WTC11 (cell line): ENCODE data around the gene GTPBP1. TPM values are rescaled to one million over a fixed set of nuclear protein-coding genes. Genes with fewer than 3 reads are reported as not detected.
A peak's percentile ranks its signal among the peaks of the same experiment; 100 is the strongest.

Experiments used
- ATAC-seq: fragments of 200-7000 bp; cut with Tn5 transposase; 2 replicates; pipeline ENCODE4 v1.10.0; 2021; ENCODE audit warnings: mild to moderate bottlenecking, moderate library complexity
- CTCF ChIA-PET: fragments of 300-600 bp; sonication (Branson Sonifier 250); formaldehyde crosslinking; loops from one replicate; lab custom pipeline; 2021; ENCODE audit warnings: antibody characterized with exemption; lab: Charles Lee
- POLR2A ChIA-PET: fragments of 350-600 bp; sonication (Branson Sonifier 250); formaldehyde crosslinking; loops from one replicate; lab custom pipeline; 2021; ENCODE audit warnings: antibody characterized with exemption; lab: Charles Lee
- DNase-seq: peaks from one replicate; pipeline ENCODE4 v3.0.0; 2021; ENCODE audit warnings: low spot score
- H3K27ac Mint-ChIP-seq: 2 replicates; pipeline ENCODE4 v1.8.0; 2021; ENCODE audit warnings: mixed read lengths
- H3K27me3 Mint-ChIP-seq: 2 replicates; pipeline ENCODE4 v1.8.0; 2021; ENCODE audit warnings: low read depth, mild to moderate bottlenecking, moderate library complexity, mixed read lengths
- H3K36me3 Mint-ChIP-seq: 2 replicates; pipeline ENCODE4 v1.8.0; 2021; ENCODE audit warnings: mixed read lengths
- H3K4me1 Mint-ChIP-seq: 2 replicates; pipeline ENCODE4 v1.8.0; 2022; ENCODE audit warnings: mixed read lengths
- H3K4me3 Mint-ChIP-seq: 2 replicates; pipeline ENCODE4 v1.8.0; 2021; ENCODE audit warnings: mild to moderate bottlenecking, moderate library complexity, mixed read lengths
- H3K9me3 Mint-ChIP-seq: 2 replicates; pipeline ENCODE4 v1.8.0; 2021; ENCODE audit warnings: mixed read lengths
- CBFB ChIP-seq: sonication (generic); formaldehyde crosslinking; IDR thresholded peaks from 2 replicates; pipeline ENCODE4 v1.8.1; 2022; ENCODE audit warnings: mild to moderate bottlenecking, low read depth, missing genetic modification reagents
- E2F1 ChIP-seq: sonication (generic); formaldehyde crosslinking; IDR thresholded peaks from 2 replicates; pipeline ENCODE4 v1.8.0; 2022; ENCODE audit warnings: mild to moderate bottlenecking, missing genetic modification reagents
- FOXP1 ChIP-seq: sonication (generic); formaldehyde crosslinking; IDR thresholded peaks from 2 replicates; pipeline ENCODE4 v1.8.0; 2022; ENCODE audit warnings: missing genetic modification reagents, mild to moderate bottlenecking, moderate library complexity, borderline replicate concordance
- FOXP4 ChIP-seq: sonication (generic); formaldehyde crosslinking; IDR thresholded peaks from 2 replicates; pipeline ENCODE4 v1.8.0; 2022; ENCODE audit warnings: mild to moderate bottlenecking, missing genetic modification reagents
- GRHL2 ChIP-seq: fragments of 250-450 bp; sonication (Bioruptor Pico); IDR thresholded peaks from 2 replicates; pipeline ENCODE4 v1.8.0; 2022; ENCODE audit warnings: mild to moderate bottlenecking, moderate library complexity; ENCODE audit not compliant: insufficient replicate concordance, severe bottlenecking
- HMGA2 ChIP-seq: fragments of 250-450 bp; sonication (Bioruptor Pico); IDR thresholded peaks from 2 replicates; pipeline ENCODE4 v1.4.0; 2021; ENCODE audit warnings: mild to moderate bottlenecking, moderate library complexity
- OVOL2 ChIP-seq: fragments of 250-450 bp; sonication (Bioruptor Pico); IDR thresholded peaks from 2 replicates; pipeline ENCODE4 v1.9.0; 2021; ENCODE audit warnings: mild to moderate bottlenecking, borderline replicate concordance
- PREB ChIP-seq: sonication (generic); formaldehyde crosslinking; IDR thresholded peaks from 2 replicates; pipeline ENCODE4 v1.8.1; 2022; ENCODE audit warnings: mild to moderate bottlenecking, missing genetic modification reagents, moderate library complexity, borderline replicate concordance
- ZBTB21 ChIP-seq: sonication (generic); formaldehyde crosslinking; IDR thresholded peaks from 2 replicates; pipeline ENCODE4 v1.8.1; 2023; ENCODE audit warnings: mild to moderate bottlenecking, missing genetic modification reagents, borderline replicate concordance
- ZNF121 ChIP-seq: sonication (generic); formaldehyde crosslinking; IDR thresholded peaks from 2 replicates; pipeline ENCODE4 v1.8.0; 2023; ENCODE audit warnings: missing genetic modification reagents
- ZNF232 ChIP-seq: sonication (generic); formaldehyde crosslinking; IDR thresholded peaks from 2 replicates; pipeline ENCODE4 v1.8.0; 2022; ENCODE audit warnings: mild to moderate bottlenecking, missing genetic modification reagents
- ZNF396 ChIP-seq: fragments of 250-450 bp; sonication (Bioruptor Pico); IDR thresholded peaks from 2 replicates; pipeline ENCODE4 v1.8.0; 2021; ENCODE audit warnings: mild to moderate bottlenecking, moderate library complexity, borderline replicate concordance
- ZNF416 ChIP-seq: fragments of 250-450 bp; sonication (Bioruptor Pico); IDR thresholded peaks from 2 replicates; pipeline ENCODE4 v1.9.0; 2021; ENCODE audit warnings: mild to moderate bottlenecking, inconsistent platforms
- total RNA-seq: library from RNA; stranded (reverse); gene quantifications from 3 replicates; pipeline ENCODE4 v1.2.3, GENCODE V29; 2021
- TF ChIP-seq, protein P1 (sequence below): sonication (generic); formaldehyde crosslinking; IDR thresholded peaks from 2 replicates; pipeline ENCODE4 v1.8.1; 2022; ENCODE audit warnings: missing genetic modification reagents, borderline replicate concordance
- TF ChIP-seq, protein P2 (sequence below): sonication (generic); formaldehyde crosslinking; IDR thresholded peaks from 2 replicates; pipeline ENCODE4 v1.8.1; 2023; ENCODE audit warnings: mild to moderate bottlenecking, missing genetic modification reagents, borderline replicate concordance
- TF ChIP-seq, protein P3 (sequence below): sonication (generic); formaldehyde crosslinking; IDR thresholded peaks from 2 replicates; pipeline ENCODE4 v1.8.0; 2022; ENCODE audit warnings: missing genetic modification reagents
- TF ChIP-seq, protein P4 (sequence below): fragments of 250-450 bp; sonication (Bioruptor Pico); conservative IDR thresholded peaks from 2 replicates; pipeline ENCODE4 v1.9.0; 2021; ENCODE audit warnings: mild to moderate bottlenecking
- TF ChIP-seq, protein P5 (sequence below): fragments of 200-600 bp; IDR thresholded peaks from 2 replicates; pipeline ENCODE4 v1.8.0; 2022; ENCODE audit warnings: antibody characterized with exemption

GTPBP1 gene
- total RNA-seq, 1 experiment from 2014 or later: 108 TPM

GRCh38 chr22:38706901-38707195, 1.1 kb downstream of the GTPBP1 start:
- no peak for DNase-seq
- H3K27me3 Mint-ChIP-seq: no peaks in the 10 kb centered on the region; the same call in 1 of the 2 replicates
- peak overlapping the region; percentile 78; the same call in 1 of the 2 replicates for H3K27ac Mint-ChIP-seq
- peaks cover 58% of the 10 kb centered on the region for H3K4me1 Mint-ChIP-seq
- H3K4me3 Mint-ChIP-seq: peak overlapping the region; percentile 91
- TF ChIP-seq E2F1 (CRISPR knock-in tag): no peak
- no peak for TF ChIP-seq FOXP4 (CRISPR knock-in tag)
- TF ChIP-seq FOXP1 (CRISPR knock-in tag): no peak
- TF ChIP-seq, protein P1, sequence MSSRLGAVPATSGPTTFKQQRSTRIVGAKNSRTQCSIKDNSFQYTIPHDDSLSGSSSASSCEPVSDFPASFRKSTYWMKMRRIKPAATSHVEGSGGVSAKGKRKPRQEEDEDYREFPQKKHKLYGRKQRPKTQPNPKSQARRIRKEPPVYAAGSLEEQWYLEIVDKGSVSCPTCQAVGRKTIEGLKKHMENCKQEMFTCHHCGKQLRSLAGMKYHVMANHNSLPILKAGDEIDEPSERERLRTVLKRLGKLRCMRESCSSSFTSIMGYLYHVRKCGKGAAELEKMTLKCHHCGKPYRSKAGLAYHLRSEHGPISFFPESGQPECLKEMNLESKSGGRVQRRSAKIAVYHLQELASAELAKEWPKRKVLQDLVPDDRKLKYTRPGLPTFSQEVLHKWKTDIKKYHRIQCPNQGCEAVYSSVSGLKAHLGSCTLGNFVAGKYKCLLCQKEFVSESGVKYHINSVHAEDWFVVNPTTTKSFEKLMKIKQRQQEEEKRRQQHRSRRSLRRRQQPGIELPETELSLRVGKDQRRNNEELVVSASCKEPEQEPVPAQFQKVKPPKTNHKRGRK (CRISPR knock-in tag): no peak
- TF ChIP-seq, protein P2, sequence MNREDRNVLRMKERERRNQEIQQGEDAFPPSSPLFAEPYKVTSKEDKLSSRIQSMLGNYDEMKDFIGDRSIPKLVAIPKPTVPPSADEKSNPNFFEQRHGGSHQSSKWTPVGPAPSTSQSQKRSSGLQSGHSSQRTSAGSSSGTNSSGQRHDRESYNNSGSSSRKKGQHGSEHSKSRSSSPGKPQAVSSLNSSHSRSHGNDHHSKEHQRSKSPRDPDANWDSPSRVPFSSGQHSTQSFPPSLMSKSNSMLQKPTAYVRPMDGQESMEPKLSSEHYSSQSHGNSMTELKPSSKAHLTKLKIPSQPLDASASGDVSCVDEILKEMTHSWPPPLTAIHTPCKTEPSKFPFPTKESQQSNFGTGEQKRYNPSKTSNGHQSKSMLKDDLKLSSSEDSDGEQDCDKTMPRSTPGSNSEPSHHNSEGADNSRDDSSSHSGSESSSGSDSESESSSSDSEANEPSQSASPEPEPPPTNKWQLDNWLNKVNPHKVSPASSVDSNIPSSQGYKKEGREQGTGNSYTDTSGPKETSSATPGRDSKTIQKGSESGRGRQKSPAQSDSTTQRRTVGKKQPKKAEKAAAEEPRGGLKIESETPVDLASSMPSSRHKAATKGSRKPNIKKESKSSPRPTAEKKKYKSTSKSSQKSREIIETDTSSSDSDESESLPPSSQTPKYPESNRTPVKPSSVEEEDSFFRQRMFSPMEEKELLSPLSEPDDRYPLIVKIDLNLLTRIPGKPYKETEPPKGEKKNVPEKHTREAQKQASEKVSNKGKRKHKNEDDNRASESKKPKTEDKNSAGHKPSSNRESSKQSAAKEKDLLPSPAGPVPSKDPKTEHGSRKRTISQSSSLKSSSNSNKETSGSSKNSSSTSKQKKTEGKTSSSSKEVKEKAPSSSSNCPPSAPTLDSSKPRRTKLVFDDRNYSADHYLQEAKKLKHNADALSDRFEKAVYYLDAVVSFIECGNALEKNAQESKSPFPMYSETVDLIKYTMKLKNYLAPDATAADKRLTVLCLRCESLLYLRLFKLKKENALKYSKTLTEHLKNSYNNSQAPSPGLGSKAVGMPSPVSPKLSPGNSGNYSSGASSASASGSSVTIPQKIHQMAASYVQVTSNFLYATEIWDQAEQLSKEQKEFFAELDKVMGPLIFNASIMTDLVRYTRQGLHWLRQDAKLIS (CRISPR knock-in tag): no peak
- TF ChIP-seq ZNF396 (CRISPR knock-in tag): no peak
- TF ChIP-seq, protein P3, sequence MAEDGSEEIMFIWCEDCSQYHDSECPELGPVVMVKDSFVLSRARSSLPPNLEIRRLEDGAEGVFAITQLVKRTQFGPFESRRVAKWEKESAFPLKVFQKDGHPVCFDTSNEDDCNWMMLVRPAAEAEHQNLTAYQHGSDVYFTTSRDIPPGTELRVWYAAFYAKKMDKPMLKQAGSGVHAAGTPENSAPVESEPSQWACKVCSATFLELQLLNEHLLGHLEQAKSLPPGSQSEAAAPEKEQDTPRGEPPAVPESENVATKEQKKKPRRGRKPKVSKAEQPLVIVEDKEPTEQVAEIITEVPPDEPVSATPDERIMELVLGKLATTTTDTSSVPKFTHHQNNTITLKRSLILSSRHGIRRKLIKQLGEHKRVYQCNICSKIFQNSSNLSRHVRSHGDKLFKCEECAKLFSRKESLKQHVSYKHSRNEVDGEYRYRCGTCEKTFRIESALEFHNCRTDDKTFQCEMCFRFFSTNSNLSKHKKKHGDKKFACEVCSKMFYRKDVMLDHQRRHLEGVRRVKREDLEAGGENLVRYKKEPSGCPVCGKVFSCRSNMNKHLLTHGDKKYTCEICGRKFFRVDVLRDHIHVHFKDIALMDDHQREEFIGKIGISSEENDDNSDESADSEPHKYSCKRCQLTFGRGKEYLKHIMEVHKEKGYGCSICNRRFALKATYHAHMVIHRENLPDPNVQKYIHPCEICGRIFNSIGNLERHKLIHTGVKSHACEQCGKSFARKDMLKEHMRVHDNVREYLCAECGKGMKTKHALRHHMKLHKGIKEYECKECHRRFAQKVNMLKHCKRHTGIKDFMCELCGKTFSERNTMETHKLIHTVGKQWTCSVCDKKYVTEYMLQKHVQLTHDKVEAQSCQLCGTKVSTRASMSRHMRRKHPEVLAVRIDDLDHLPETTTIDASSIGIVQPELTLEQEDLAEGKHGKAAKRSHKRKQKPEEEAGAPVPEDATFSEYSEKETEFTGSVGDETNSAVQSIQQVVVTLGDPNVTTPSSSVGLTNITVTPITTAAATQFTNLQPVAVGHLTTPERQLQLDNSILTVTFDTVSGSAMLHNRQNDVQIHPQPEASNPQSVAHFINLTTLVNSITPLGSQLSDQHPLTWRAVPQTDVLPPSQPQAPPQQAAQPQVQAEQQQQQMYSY (CRISPR knock-in tag): no peak
- no peak for TF ChIP-seq CBFB
- no peak for TF ChIP-seq PREB (CRISPR knock-in tag)
- TF ChIP-seq GRHL2 (CRISPR knock-in tag): no peak
- no peak for TF ChIP-seq ZNF121
- TF ChIP-seq ZNF232 (CRISPR knock-in tag): no peak
- TF ChIP-seq, protein P4, sequence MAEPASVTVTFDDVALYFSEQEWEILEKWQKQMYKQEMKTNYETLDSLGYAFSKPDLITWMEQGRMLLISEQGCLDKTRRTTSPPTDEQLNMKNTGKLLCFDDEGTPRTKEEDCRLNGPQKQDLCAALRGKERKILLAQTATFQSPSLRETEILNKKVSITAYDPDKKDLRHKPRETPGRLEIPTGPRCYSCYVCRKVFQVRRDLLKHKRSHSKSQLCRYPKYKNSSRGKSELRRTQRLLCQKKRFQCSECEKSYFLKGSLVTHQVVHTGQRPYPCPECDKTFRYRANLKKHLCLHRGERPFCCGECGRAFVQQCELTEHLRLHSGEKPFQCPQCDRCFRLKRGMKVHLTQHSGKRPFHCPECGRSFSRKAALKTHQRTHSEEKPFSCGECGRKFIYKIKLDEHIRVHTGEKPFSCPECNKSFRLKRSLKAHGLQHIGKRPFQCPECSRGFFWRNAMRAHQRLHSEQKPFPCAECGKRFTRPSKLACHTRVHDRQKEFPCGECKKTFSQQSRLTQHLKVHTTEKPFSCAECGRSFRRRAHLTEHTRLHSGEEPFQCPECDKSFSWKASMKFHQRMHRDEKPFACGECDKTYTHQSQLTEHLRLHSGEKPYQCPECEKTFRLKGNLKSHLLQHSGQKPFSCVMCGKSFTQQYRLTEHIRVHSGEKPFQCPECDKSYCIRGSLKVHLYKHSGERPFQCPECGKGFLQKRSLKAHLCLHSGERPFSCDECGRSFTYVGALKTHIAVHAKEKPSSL: no peak
- TF ChIP-seq ZNF416: no peak
- TF ChIP-seq OVOL2 (CRISPR knock-in tag): no peak
- TF ChIP-seq, protein P5, sequence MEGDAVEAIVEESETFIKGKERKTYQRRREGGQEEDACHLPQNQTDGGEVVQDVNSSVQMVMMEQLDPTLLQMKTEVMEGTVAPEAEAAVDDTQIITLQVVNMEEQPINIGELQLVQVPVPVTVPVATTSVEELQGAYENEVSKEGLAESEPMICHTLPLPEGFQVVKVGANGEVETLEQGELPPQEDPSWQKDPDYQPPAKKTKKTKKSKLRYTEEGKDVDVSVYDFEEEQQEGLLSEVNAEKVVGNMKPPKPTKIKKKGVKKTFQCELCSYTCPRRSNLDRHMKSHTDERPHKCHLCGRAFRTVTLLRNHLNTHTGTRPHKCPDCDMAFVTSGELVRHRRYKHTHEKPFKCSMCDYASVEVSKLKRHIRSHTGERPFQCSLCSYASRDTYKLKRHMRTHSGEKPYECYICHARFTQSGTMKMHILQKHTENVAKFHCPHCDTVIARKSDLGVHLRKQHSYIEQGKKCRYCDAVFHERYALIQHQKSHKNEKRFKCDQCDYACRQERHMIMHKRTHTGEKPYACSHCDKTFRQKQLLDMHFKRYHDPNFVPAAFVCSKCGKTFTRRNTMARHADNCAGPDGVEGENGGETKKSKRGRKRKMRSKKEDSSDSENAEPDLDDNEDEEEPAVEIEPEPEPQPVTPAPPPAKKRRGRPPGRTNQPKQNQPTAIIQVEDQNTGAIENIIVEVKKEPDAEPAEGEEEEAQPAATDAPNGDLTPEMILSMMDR: no peak
- TF ChIP-seq ZBTB21 (CRISPR knock-in tag): no peak
- no peak for TF ChIP-seq HMGA2 (CRISPR knock-in tag)
- ChIA-PET POLR2A (interaction anchor here (0.6 kb wide), 1 partner anchor 24 kb away, joined by 5 read pairs; no protein-coding TSS in a partner anchor), CTCF (interaction anchor here (0.5 kb wide), 1 partner anchor 63 kb away, joined by 3 read pairs; no protein-coding TSS in a partner anchor)
- H3K36me3 Mint-ChIP-seq: peaks cover 11% of the 10 kb centered on the region
- no peaks in the 10 kb centered on the region for H3K9me3 Mint-ChIP-seq
- ATAC-seq: no peak
